C4-2B (cell line): ENCODE measurements around the gene RSRC1.

ENCODE experiments used
- ZFX ChIP-seq: fragments of 450-650 bp; IDR thresholded peaks from 2 replicates; pipeline ENCODE4 v1.6.1; 2017
- TF ChIP-seq, protein P1 (sequence below): fragments of 450-650 bp; conservative IDR thresholded peaks from 2 replicates; pipeline ENCODE4 v1.5.1; 2017; ENCODE audit warnings: mild to moderate bottlenecking

- TF ChIP-seq, protein P1, sequence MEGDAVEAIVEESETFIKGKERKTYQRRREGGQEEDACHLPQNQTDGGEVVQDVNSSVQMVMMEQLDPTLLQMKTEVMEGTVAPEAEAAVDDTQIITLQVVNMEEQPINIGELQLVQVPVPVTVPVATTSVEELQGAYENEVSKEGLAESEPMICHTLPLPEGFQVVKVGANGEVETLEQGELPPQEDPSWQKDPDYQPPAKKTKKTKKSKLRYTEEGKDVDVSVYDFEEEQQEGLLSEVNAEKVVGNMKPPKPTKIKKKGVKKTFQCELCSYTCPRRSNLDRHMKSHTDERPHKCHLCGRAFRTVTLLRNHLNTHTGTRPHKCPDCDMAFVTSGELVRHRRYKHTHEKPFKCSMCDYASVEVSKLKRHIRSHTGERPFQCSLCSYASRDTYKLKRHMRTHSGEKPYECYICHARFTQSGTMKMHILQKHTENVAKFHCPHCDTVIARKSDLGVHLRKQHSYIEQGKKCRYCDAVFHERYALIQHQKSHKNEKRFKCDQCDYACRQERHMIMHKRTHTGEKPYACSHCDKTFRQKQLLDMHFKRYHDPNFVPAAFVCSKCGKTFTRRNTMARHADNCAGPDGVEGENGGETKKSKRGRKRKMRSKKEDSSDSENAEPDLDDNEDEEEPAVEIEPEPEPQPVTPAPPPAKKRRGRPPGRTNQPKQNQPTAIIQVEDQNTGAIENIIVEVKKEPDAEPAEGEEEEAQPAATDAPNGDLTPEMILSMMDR = no peak
- TF ChIP-seq ZFX = no peak
These were observed 229.7 kb downstream of the RSRC1 start for GRCh38 chr3:158339638-158340037.
